ENCODE measurements around the gene ZNF345.

ZNF345 gene

DNA sequence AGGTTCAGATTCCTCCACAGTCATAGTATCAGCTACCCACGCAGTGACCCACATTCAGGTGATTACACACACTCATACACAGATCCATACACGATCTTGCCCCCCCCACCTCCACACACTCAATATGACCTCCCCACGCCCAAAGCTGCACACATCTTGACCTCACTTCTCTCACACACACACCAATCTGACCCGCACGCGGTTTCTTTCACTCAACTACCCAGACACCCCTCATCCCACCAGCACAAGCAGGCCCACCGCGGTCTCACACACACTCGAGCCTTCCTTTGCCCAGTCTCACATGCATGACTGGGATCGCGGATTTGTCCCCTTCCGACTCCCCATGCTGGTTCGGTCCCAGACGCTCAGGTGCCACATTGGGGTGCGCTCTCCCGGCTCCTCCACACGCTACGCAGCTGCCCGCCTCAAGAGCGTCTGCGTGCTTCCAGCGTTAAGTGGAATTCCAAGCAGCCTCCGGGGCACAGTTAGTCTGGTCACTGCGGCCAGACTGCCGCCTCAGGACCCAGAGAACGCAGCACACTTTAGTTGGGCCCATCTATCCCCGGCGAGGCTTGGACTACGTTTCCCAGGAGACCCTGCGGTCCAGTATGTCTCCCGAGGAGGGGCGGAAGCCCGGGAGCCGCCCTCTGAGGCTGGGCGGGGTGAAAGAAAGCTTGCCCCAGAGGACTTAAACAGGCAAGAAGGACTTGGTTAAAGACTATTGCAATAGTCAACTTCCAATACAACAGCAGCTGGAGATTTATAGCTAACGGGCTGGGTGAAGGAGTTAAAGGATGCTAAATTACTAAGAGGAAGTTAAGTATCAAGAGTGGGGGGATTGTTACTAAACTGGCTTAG lies 746 bp upstream of the ZNF345 start:
- Histone ChIP-seq H3K27me3 (replicated peaks) (no peaks in the 10 kb centered on the region), H3K4me3 (ENCODE audit: low read depth, low read length) (peak overlapping the region; percentile 99), H3K27ac (peak overlapping the region; percentile 63), H3K36me3 (replicated peaks) (no peaks in the 10 kb centered on the region)
- TF ChIP-seq, protein P1, sequence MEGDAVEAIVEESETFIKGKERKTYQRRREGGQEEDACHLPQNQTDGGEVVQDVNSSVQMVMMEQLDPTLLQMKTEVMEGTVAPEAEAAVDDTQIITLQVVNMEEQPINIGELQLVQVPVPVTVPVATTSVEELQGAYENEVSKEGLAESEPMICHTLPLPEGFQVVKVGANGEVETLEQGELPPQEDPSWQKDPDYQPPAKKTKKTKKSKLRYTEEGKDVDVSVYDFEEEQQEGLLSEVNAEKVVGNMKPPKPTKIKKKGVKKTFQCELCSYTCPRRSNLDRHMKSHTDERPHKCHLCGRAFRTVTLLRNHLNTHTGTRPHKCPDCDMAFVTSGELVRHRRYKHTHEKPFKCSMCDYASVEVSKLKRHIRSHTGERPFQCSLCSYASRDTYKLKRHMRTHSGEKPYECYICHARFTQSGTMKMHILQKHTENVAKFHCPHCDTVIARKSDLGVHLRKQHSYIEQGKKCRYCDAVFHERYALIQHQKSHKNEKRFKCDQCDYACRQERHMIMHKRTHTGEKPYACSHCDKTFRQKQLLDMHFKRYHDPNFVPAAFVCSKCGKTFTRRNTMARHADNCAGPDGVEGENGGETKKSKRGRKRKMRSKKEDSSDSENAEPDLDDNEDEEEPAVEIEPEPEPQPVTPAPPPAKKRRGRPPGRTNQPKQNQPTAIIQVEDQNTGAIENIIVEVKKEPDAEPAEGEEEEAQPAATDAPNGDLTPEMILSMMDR (IDR thresholded peaks at IDR 0.05; ENCODE audit: low read depth, low read length, missing control alignments): no peak
- DNase-seq: peak; percentile 87
- in situ Hi-C loops (cut with HindIII; ENCODE audit: low pct_ligation_motif_present, low sequenced_read_pairs): no loop called here

DNA sequence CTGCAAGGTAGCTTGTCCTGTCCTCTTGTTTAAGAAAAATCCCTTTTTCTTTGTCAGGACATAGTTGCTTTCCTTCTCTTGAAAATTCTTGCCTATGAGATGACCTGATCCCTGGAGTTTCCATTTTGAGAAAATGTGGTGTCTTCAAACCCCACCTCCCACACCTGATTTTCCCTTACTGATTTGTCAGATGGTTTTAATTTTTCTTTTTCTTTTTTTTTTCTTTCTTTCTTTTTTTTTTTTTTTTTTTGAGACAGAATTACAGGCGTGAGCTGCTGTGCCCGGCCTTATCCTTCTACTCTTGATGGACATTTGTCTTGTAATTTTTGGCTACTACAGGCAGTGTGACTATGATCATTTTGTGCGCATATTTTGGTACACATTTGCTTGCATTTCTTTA lies 1.2 kb downstream of the ZNF345 start:
- TF ChIP-seq, protein P1 (IDR thresholded peaks at IDR 0.05; ENCODE audit: low read depth, low read length, missing control alignments): no peak
- DNase-seq: no peak
- Histone ChIP-seq H3K27me3 (replicated peaks) (no peaks in the 10 kb centered on the region), H3K27ac (no peak overlapping the region), H3K4me3 (ENCODE audit: low read depth, low read length) (no peak overlapping the region), H3K36me3 (replicated peaks) (peaks cover 4% of the 10 kb centered on the region)
- in situ Hi-C loops (cut with HindIII; ENCODE audit: low pct_ligation_motif_present, low sequenced_read_pairs): no loop called here

DNA sequence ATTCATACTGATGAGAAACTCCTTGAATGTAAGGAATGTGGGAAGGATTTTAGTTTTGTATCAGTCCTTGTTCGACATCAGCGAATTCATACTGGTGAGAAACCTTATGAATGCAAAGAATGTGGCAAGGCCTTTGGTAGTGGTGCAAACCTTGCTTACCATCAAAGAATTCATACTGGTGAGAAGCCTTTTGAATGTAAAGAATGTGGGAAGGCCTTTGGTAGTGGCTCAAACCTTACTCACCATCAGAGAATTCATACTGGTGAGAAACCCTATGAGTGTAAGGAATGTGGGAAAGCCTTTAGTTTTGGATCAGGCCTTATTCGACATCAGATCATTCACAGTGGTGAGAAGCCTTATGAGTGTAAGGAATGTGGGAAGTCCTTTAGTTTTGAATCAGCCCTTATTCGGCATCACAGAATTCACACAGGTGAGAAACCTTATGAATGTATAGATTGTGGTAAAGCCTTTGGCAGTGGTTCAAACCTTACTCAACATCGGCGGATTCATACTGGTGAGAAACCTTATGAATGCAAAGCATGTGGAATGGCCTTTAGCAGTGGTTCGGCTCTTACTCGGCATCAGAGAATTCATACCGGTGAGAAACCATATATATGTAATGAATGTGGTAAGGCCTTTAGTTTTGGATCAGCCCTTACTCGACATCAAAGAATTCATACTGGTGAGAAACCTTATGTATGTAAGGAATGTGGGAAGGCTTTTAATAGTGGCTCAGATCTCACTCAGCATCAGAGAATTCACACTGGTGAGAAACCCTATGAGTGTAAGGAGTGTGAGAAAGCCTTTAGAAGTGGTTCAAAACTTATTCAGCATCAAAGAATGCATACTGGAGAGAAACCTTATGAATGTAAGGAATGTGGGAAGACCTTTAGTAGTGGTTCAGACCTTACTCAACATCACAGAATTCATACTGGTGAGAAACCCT lies 26.6 kb downstream of the ZNF345 start:
- Histone ChIP-seq H3K27me3 (replicated peaks) (no peaks in the 10 kb centered on the region), H3K27ac (no peak overlapping the region), H3K36me3 (replicated peaks) (no peaks in the 10 kb centered on the region), H3K4me3 (ENCODE audit: low read depth, low read length) (no peak overlapping the region)
- in situ Hi-C loops (cut with HindIII; ENCODE audit: low pct_ligation_motif_present, low sequenced_read_pairs): no loop called here
- TF ChIP-seq, protein P1 (IDR thresholded peaks at IDR 0.05; ENCODE audit: low read depth, low read length, missing control alignments): no peak
- DNase-seq: no peak

DNA sequence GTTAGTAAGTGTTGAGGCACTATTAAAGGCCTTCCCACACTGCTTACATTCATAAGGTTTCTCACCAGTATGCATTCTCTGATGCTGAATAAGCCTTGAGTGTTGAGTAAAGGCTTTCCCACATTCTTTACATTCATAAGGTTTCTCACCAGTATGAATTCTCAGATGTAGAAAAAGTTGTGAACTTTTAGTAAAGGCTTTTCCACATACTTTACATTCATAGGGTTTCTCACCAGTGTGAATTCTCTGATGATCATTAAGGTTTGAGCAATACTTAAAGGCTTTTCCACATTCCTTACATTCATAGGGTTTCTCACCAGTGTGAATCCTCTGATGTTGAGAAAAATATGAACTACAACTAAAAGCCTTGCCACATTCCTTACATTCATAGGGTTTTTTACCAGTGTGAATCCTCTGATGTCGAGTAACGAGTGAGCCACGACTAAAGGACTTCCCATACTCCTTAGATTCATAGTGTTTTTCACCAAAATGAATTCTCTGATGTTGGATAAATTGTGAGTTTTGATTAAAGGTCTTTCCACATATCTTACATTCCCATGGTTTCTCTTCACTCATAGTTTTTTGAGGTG lies 41.2 kb downstream of the ZNF345 start:
- TF ChIP-seq, protein P1 (IDR thresholded peaks at IDR 0.05; ENCODE audit: low read depth, low read length, missing control alignments): no peak
- Histone ChIP-seq H3K36me3 (replicated peaks) (peaks cover 15% of the 10 kb centered on the region), H3K4me3 (ENCODE audit: low read depth, low read length) (no peak overlapping the region), H3K27ac (no peak overlapping the region), H3K27me3 (replicated peaks) (no peaks in the 10 kb centered on the region)
- DNase-seq: no peak
- in situ Hi-C loops (cut with HindIII; ENCODE audit: low pct_ligation_motif_present, low sequenced_read_pairs): no loop called here

DNA sequence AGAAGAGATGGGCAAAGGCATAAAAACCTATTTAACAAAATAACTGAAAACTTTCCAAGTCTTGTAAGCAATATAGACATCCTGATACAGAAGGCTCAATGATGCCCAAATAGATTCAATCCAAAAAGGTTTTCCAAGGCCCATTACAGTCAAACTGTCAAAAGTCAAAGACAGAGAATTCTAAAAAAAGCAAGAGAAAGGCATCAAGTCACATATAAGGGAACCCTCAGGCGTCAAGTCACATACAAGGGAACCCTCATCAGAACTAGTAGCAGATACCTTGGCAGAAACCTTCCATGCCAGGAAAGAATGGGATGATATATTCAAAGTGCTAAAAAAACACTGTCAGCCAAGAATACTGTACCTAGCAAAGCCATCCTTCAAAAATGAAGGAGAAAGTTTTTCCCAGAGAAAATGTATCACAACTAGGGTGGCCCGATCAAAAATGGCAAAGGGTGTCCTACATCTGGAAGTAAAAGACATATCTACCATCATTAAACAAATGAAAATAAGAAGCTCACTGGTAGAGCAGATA lies 44.2 kb downstream of the ZNF345 start:
- H3K4me3 ChIP-seq (ENCODE audit: low read depth, low read length): no peak overlapping the region
- no peaks in the 10 kb centered on the region for H3K27me3 ChIP-seq (replicated peaks)
- peaks cover 15% of the 10 kb centered on the region for H3K36me3 ChIP-seq (replicated peaks)
- no peak for DNase-seq
- no peak overlapping the region for H3K27ac ChIP-seq
- TF ChIP-seq, protein P1 (IDR thresholded peaks at IDR 0.05; ENCODE audit: low read depth, low read length, missing control alignments): no peak
- in situ Hi-C loops (cut with HindIII; ENCODE audit: low pct_ligation_motif_present, low sequenced_read_pairs): no loop called here

All from brain microvascular endothelial cell (primary cell).